ENCODE results near the gene UPF2. TPM values are rescaled to one million over a fixed set of nuclear protein-coding genes. Genes with fewer than 3 reads are reported as not detected.

UPF2 gene
- total and polyA plus RNA-seq, 2 of the 13 experiments (the other 11 are each of a cell fraction or from before 2014, with no cell fraction given), result 6.2 to 14.5 TPM

GRCh38 chr10:11950325-11951018 lies 92.1 kb downstream of the UPF2 start (continued):
- no peak for TF ChIP-seq FOXA1 (IDR thresholded peaks at IDR 0.05)
- peak; percentile 35; the same call in 1 of the 2 replicates for TF ChIP-seq FOXA1 (CRISPR knock-in tag; IDR thresholded peaks at IDR 0.05)
- TF ChIP-seq POGZ (CRISPR knock-in tag; IDR thresholded peaks at IDR 0.05), result 0 out of 2 replicates have a peak, but pooled peaks have one; percentile 30
- TF ChIP-seq TFAP4 (IDR thresholded peaks at IDR 0.05; ENCODE audit: borderline replicate concordance, low read depth), result peak; percentile 36; the same call in 1 of the 2 replicates
- TF ChIP-seq ZFP91 (CRISPR knock-in tag; IDR thresholded peaks at IDR 0.05; ENCODE audit: borderline replicate concordance), result no peak
- no peak for TF ChIP-seq NFKB2 (CRISPR knock-in tag; IDR thresholded peaks at IDR 0.05; ENCODE audit: borderline replicate concordance)
- peak; percentile 40 for TF ChIP-seq TEAD3 (CRISPR knock-in tag; optimal IDR thresholded peaks at IDR 0.05; ENCODE audit: borderline replicate concordance)
- TF ChIP-seq ZIK1 (CRISPR knock-in tag; IDR thresholded peaks at IDR 0.05; ENCODE audit: borderline replicate concordance, low read depth), result no peak
- peak; percentile 91 for TF ChIP-seq NCOA2 (CRISPR knock-in tag; IDR thresholded peaks at IDR 0.05)
- TF ChIP-seq, protein P1, sequence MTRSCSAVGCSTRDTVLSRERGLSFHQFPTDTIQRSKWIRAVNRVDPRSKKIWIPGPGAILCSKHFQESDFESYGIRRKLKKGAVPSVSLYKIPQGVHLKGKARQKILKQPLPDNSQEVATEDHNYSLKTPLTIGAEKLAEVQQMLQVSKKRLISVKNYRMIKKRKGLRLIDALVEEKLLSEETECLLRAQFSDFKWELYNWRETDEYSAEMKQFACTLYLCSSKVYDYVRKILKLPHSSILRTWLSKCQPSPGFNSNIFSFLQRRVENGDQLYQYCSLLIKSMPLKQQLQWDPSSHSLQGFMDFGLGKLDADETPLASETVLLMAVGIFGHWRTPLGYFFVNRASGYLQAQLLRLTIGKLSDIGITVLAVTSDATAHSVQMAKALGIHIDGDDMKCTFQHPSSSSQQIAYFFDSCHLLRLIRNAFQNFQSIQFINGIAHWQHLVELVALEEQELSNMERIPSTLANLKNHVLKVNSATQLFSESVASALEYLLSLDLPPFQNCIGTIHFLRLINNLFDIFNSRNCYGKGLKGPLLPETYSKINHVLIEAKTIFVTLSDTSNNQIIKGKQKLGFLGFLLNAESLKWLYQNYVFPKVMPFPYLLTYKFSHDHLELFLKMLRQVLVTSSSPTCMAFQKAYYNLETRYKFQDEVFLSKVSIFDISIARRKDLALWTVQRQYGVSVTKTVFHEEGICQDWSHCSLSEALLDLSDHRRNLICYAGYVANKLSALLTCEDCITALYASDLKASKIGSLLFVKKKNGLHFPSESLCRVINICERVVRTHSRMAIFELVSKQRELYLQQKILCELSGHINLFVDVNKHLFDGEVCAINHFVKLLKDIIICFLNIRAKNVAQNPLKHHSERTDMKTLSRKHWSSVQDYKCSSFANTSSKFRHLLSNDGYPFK (CRISPR knock-in tag; IDR thresholded peaks at IDR 0.05; ENCODE audit: borderline replicate concordance), result no peak
- TF ChIP-seq NR2F2 (IDR thresholded peaks at IDR 0.05; ENCODE audit: borderline replicate concordance, low read depth), result peak; percentile 48; the same call in 1 of the 2 replicates
- no peak for TF ChIP-seq ZNF256 (CRISPR knock-in tag; conservative IDR thresholded peaks at IDR 0.05)
- TF ChIP-seq GPN1 (CRISPR knock-in tag; IDR thresholded peaks at IDR 0.05; ENCODE audit: borderline replicate concordance), result no peak
- peak; percentile 76 for TF ChIP-seq ASH2L (IDR thresholded peaks at IDR 0.05; ENCODE audit: insufficient read length, low read depth, low read length)
- TF ChIP-seq, protein P2, sequence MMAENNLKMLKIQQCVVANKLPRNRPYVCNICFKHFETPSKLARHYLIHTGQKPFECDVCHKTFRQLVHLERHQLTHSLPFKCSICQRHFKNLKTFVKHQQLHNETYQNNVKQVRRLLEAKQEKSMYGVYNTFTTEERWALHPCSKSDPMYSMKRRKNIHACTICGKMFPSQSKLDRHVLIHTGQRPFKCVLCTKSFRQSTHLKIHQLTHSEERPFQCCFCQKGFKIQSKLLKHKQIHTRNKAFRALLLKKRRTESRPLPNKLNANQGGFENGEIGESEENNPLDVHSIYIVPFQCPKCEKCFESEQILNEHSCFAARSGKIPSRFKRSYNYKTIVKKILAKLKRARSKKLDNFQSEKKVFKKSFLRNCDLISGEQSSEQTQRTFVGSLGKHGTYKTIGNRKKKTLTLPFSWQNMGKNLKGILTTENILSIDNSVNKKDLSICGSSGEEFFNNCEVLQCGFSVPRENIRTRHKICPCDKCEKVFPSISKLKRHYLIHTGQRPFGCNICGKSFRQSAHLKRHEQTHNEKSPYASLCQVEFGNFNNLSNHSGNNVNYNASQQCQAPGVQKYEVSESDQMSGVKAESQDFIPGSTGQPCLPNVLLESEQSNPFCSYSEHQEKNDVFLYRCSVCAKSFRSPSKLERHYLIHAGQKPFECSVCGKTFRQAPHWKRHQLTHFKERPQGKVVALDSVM (CRISPR knock-in tag; IDR thresholded peaks at IDR 0.05), result 0 out of 2 replicates have a peak, but pooled peaks have one; percentile 6
- TF ChIP-seq MEF2D (CRISPR knock-in tag; IDR thresholded peaks at IDR 0.05), result peak; percentile 100
